ENCODE results near the gene TPK1.

Gene TPK1

DNA sequence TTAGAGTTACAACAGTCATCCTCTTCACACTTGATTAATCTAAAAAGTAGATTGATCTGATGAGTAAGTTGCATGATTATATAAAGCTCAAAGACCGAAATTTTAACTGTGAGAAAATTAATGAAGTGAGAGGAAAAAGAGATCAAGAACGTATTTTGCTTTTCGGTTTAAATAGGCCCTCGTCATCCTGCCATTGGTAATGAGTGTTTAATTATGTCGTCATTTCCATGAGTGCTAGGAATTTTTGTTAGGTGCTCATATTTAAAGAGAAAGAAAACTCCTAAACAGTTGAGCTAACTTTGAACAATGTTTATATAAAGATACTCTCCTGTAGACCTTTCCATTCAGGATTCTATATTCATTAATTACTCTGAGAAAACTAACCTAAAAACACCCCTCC is 159.4 kb downstream of the TPK1 start:
- TF ChIP-seq, protein P1, sequence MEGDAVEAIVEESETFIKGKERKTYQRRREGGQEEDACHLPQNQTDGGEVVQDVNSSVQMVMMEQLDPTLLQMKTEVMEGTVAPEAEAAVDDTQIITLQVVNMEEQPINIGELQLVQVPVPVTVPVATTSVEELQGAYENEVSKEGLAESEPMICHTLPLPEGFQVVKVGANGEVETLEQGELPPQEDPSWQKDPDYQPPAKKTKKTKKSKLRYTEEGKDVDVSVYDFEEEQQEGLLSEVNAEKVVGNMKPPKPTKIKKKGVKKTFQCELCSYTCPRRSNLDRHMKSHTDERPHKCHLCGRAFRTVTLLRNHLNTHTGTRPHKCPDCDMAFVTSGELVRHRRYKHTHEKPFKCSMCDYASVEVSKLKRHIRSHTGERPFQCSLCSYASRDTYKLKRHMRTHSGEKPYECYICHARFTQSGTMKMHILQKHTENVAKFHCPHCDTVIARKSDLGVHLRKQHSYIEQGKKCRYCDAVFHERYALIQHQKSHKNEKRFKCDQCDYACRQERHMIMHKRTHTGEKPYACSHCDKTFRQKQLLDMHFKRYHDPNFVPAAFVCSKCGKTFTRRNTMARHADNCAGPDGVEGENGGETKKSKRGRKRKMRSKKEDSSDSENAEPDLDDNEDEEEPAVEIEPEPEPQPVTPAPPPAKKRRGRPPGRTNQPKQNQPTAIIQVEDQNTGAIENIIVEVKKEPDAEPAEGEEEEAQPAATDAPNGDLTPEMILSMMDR (IDR thresholded peaks at IDR 0.05; ENCODE audit: low read depth, low read length, missing control alignments): no peak
- no peak overlapping the region for H3K4me3 ChIP-seq (ENCODE audit: low read depth, low read length)
- in situ Hi-C loops (cut with HindIII; ENCODE audit: low sequenced_read_pairs): no loop called here
- DNase-seq (ENCODE audit: low read depth): no peak

DNA sequence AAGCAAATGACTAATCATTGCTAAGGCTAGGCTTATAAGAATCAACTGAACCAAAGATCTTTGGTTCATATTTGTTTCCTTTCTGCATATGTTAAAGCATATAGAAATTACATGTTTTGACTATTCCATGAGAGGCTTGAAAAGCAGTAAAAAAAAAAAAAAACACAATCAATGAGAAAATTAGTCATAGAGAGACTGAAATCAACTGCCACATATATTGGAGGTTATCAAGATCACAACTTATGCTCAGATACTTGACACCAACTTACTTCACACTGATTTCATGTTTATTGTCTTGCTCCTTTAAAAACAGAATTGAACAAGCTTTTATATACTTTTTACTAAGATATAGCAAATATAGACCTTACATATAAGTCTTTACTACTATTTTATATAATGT is 161.3 kb downstream of the TPK1 start:
- in situ Hi-C loops (cut with HindIII; ENCODE audit: low sequenced_read_pairs): no loop called here
- no peak overlapping the region for H3K4me3 ChIP-seq (ENCODE audit: low read depth, low read length)
- TF ChIP-seq, protein P1 (IDR thresholded peaks at IDR 0.05; ENCODE audit: low read depth, low read length, missing control alignments): no peak
- DNase-seq (ENCODE audit: low read depth): no peak

DNA sequence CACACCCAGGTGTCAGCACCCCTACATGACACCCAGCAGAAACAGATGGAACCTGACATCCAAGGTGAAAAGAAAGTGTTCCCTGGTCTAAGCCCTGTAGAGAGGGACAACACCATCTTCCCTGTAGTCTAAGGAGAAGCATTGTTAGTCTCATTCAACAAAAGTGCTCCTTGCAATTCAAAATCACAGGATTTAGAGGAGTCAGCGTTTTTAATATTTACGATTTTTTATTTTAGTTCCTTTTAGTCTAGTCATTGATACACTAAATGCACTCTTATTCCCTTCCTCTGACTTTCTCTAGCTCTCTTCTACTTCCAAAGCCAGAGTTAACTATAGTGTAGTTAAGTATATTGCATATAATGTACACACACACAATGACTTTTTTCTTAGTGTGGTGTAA is 163.0 kb downstream of the TPK1 start:
- H3K4me3 ChIP-seq (ENCODE audit: low read depth, low read length): no peak overlapping the region
- DNase-seq (ENCODE audit: low read depth): no peak
- TF ChIP-seq, protein P1 (IDR thresholded peaks at IDR 0.05; ENCODE audit: low read depth, low read length, missing control alignments): no peak
- in situ Hi-C loops (cut with HindIII; ENCODE audit: low sequenced_read_pairs): no loop called here

DNA sequence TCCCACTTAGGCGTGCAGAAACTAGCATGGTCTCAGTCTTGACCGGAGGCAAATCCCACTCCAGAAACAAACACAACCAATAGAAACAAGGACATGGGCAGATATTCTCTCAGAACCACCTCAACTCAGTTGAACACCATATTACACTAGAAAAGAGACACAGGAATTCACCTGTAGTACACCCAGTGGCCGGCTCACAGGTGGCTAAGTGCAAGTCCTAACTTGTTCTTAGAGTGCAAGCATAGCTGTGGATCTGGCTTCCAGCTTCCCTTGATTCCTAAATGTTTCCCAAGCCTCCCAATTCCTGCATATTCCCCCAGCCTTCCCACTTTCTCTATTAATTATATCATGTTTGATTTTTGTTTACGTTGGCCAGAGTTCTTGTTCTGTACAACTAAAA is 164.4 kb downstream of the TPK1 start:
- H3K4me3 ChIP-seq (ENCODE audit: low read depth, low read length): no peak overlapping the region
- TF ChIP-seq, protein P1 (IDR thresholded peaks at IDR 0.05; ENCODE audit: low read depth, low read length, missing control alignments): no peak
- no peak for DNase-seq (ENCODE audit: low read depth)
- in situ Hi-C loops (cut with HindIII; ENCODE audit: low sequenced_read_pairs): no loop called here

DNA sequence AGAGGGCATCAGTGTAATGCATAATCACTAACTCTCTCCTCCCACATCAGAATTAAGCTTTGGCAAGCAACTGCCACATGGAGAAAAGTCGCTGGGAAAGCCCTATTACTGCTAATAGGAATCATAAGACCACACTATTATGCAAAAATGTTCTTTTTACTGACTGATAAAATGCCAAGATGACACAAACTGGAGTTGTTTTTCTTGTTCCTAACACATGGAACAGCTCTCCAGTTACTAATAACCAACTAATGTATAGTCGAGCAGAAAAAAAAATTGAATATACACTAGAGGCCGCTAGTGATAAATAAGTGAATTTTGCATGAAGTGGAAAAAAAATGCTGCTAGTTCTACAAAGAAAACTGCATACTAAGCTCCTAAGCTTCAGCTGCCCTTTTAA is 165.6 kb downstream of the TPK1 start:
- in situ Hi-C loops (cut with HindIII; ENCODE audit: low sequenced_read_pairs): no loop called here
- TF ChIP-seq, protein P1 (IDR thresholded peaks at IDR 0.05; ENCODE audit: low read depth, low read length, missing control alignments): no peak
- no peak for DNase-seq (ENCODE audit: low read depth)
- no peak overlapping the region for H3K4me3 ChIP-seq (ENCODE audit: low read depth, low read length)

DNA sequence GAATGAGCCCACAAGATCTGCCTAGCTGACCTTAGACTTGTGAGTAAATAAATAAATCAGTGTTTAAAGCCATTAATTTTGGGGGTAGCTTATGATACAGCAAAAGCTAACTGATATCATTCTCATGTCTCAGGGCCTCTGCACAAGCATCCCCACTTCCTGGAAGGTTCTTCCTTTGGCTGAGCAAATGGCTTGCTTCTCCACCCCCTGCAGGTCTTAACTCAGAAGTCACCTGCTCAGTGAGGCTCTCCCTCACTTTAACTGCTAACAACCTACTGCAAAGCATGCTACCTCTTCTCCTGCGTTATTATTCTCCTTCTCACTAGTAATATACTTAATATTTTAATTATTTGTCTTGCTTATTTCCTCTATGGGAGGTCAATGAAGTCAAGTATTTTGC is 167.3 kb downstream of the TPK1 start:
- no peak overlapping the region for H3K4me3 ChIP-seq (ENCODE audit: low read depth, low read length)
- TF ChIP-seq, protein P1 (IDR thresholded peaks at IDR 0.05; ENCODE audit: low read depth, low read length, missing control alignments): no peak
- no peak for DNase-seq (ENCODE audit: low read depth)
- in situ Hi-C loops (cut with HindIII; ENCODE audit: low sequenced_read_pairs): no loop called here
